SW480 (cell line): Measurements from ENCODE around the gene BARHL1.

Experiments
- DNase-seq: peaks from one replicate; pipeline ENCODE4 v3.0.0-alpha.2; 2016; ENCODE audit warnings: low spot score

BARHL1 gene

DNA sequence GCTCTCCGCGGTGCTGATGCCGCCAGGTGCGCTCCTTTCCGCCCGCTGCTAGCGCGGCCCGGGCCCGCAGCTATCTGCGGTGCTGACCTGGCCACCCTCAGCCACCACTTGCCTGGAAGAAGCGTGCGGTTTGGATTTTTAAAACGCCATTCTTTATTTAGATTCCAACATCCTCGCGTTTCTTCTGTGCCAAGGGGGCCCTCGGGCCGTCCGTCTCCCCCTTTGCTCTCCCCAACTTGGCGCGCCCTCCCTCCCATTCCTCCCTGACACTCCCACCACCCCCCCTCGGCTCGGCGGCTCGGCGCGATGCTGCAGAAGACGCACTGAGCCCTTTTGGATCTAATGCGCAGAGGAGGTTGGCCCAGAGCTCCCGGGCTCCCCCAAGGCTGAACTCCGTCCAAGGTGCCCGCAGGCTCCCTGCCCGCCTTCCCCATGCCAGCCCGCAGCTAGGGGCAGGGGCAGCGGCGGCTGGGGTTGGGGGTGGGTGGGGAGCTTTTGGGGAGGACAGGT is at the start of gene BARHL1:
BARHL1 (plus strand) TSS at position 331 of the 510 bp plus-strand sequence. CDS start 192 bp downstream, outside the sequence.
- DNase-seq: no peak

GRCh38 chr9:132534832-132535231 is 47.6 kb upstream of the BARHL1 start:
- no peak for DNase-seq

- no peak for DNase-seq
Measured at GRCh38 chr9:132536124-132536523, 46.3 kb upstream of the BARHL1 start.

- no peak for DNase-seq
Measured at GRCh38 chr9:132537352-132537751, 45.1 kb upstream of the BARHL1 start.

DNA sequence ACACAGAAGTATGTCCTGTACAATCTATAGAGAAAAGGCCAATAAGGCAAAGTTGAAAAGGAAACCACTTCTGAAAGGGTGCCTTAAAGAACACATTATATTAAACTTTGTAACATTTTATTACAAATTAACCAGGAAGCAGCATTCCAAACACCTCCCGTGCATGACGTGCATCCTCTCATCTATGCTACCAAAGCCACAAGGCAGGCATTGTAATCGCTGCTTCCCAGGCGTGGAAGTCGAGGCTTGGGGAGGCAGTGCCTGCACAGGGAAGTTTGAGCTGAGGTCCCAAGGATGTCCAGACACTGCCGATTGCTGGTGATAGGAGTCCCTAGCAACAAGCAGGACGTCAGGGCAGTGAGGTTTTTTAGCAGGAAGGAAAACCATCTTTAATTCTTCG is 44.3 kb upstream of the BARHL1 start:
- DNase-seq: peak; percentile 19

DNA sequence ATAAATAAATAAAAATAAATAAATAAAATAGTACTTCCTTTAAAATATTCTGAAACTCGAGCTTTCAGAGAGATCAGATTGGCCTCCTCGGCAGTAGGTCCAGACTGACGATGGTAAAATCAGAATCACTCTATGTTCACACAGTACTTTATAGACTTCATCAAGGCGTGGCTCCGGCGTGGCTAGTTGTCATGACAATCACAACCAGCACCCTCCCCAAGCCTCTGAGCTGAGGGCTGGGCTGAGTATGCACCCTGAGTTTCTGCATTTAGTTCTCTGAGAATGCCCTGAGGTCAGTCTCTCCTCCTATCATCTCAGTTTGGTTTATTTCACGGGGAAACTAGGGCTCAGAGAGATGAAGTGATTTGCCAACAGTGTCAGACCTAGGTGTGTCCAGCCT is 43.3 kb upstream of the BARHL1 start:
- DNase-seq: no peak

DNA sequence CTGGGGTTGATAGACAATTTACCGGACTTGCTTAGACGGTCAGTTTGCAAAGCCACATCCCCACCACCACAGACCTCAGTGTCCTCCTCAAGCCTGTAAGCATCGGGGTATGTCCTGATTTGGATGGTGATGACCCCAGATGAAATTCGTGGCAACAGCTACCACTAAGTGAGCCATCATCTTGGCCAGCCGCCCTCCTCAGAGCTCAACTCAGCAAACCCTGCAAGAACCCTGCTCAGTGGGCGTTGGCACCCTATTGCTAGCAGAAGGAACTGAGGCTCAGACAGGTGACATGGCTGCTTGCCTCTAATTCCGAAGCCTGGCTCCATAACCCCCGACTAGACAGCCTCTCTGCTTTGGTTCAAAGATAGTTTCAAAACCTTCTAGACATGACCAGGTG is 41.4 kb upstream of the BARHL1 start:
- DNase-seq: no peak

GRCh38 chr9:132541870-132542830 is 40.3 kb upstream of the BARHL1 start:
- no peak for DNase-seq

DNA sequence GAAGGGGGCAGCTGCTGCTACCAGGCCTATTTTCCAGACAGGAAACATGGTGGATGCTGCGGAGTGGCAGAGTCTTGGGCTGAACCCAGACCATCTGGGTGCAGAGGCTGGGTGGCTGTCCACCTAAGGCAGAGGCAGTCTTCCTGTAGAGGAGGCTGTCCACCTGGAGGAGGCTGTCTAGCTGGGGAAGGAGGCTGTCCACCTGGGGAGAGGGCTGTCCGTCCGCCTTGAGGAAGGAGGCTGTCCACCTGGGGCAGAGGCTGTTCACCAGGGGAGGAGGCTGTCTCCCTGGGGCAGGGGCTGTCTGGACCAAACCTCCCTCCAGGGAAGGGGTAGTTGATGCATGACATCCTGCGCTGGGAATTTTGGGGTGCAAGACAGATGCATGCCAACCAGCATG is 39.2 kb upstream of the BARHL1 start:
- DNase-seq: no peak

GRCh38 chr9:132543960-132544359 is 38.4 kb upstream of the BARHL1 start:
- no peak for DNase-seq

GRCh38 chr9:132545578-132545977 is 36.8 kb upstream of the BARHL1 start:
- DNase-seq: no peak

GRCh38 chr9:132546148-132547051 is 36.0 kb upstream of the BARHL1 start:
- no peak for DNase-seq

GRCh38 chr9:132547052-132547431 is 35.4 kb upstream of the BARHL1 start:
- DNase-seq: no peak

DNA sequence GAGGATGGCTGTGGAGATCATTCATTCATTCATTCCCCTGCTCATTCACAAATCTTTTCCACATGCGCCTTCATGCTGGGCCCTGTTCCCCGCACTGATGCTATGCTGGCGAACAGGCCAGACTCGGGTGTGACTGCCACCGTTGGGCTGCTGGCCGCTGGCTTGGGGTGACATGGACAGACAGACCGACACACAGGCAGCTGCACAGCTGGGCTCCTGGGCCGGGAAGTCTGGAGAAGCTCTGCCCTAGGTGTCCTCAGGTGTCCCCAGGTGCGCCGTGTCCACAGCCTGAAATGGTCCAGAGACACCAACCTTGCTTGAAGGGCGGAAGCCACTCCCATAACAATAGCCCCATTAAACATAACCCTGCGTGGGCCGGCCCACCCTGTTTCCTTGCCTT is 35.0 kb upstream of the BARHL1 start:
- no peak for DNase-seq

- no peak for DNase-seq
Measured at GRCh38 chr9:132547976-132548730, 34.3 kb upstream of the BARHL1 start.

DNA sequence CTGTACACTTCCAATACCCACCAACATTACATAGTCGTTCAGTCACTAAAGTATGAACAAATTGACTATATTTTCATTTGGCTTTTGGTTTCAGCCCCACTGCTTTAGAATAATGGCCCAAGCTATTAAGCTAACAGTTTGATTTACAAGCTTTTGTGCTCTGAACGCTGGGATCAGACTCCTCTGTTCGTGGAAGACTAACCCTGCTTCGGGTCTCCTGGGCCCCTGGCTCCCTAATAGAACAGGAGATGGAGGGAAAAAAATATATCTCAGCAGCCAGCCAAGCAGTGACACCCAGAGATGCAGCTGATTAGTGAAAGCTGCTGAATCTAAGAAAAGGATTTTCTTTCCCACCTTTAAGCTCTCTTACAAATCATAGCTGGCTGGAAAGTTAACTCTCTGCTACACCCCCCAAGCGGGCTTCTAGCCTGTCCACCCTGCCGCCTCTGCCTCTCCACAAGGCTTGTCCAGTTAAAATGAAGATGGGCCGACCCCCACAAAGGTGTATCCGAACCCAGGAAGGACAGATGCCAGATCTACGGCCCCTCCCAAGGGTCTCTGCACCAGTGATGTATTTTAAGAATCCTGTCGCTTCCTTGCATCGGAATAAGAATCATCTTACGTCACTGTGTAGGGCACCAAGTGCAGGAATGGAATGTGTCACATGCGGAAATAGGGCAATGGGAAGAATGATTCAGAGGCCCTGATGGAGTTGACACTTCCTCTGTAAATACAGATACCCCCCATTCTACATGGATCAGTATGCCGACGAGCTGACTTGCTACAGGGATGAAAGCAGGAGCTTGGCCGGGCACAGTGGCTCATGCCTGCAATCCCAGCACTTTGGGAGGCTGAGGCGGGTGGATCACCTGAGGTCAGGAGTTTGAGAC is 33.4 kb upstream of the BARHL1 start:
- DNase-seq: no peak

DNA sequence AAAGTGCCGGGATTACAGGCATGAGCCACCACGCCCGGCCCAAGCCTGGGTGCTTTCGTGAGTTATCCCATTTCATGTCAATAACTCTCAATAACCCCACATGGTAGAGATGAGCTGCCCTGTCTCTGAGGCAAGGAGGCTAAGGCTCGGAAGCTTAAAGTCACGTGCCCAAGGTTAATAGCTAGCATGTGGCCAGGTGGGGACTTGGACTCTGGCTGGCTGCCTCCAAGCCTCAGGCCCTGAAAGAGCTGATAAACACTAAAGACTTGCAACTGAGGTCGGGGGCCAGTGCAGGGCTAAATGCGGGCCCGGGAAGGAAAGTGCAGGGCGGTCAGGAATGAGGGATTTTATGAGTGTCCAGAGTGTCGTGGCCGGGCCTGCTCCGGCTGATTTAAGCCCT is 30.9 kb upstream of the BARHL1 start:
- no peak for DNase-seq

GRCh38 chr9:132552041-132552440 is 30.4 kb upstream of the BARHL1 start:
- no peak for DNase-seq

DNA sequence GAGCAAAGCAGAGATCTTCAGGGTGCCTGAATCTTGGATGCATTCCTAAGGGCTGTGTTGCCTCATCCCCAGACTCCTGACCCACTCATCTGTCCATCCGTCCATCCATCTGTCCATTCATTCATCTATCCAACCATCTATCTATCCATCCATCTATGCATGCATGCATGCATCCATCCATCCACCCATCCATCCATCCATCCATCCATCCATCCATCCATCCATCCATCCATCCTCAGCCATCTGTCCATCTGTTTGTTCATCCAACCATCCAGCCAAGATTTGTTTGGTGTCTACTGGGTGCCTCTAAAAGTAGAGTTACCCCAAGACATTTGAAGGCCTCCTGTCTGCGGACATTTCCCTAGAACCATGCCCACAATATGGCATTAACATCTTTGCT is 27.7 kb upstream of the BARHL1 start:
- no peak for DNase-seq

DNA sequence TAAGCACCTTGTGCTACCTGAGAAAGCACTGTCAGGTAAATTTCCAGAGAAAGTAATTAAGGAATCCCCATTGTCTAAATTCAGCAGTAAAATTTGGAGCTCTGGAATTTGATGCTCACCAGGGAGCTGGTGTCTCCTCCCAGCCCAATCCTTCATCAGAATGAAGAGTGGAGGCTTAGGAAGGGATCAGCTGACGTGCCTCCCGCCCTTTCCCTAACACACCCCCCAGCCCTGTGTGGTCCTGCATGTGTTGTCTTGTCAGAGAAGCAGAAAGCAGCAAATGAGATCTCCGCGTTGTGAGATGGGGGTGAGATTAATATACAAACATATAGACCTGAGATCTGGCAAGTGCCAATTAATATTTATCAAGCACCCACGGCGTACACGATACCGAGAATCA is 26.9 kb upstream of the BARHL1 start:
- DNase-seq: no peak

GRCh38 chr9:132556235-132556634 is 26.2 kb upstream of the BARHL1 start:
- no peak for DNase-seq
